GM12891 (cell line): ENCODE data around the gene CFDP1.

Source experiments
- POLR2A ChIP-seq: IDR thresholded peaks from 2 replicates; pipeline ENCODE4 v1.6.1; 2011; ENCODE audit warnings: low read depth, low read length, control low read depth
- POLR2AphosphoS5 ChIP-seq: IDR thresholded peaks from 2 replicates; pipeline ENCODE4 v1.6.1; 2011; ENCODE audit warnings: low read depth, low read length, control low read depth

- TF ChIP-seq POLR2AphosphoS5: no peak
- no peak for TF ChIP-seq POLR2A
These were observed 131.5 kb downstream of the CFDP1 start for GRCh38 chr16:75301804-75302203.
